Activated effector memory CD4-positive, alpha-beta T cell treated with anti-CD3 and anti-CD28 coated beads, Interleukin-2, amount 50 U/mL, for 16 hours (primary cell): ENCODE results near the gene MAN2A2.
A peak's percentile ranks its signal among the peaks of the same experiment; 100 is the strongest.
"Not testable (repeated sequence)": the region's sequence is repeated elsewhere in the genome, so short reads cannot be mapped to it uniquely, and the experiment has no call there.

Experiments used
- DNase-seq: peaks from one replicate; pipeline ENCODE4 v3.0.0-alpha.2; 2020

The MAN2A2 gene

DNA sequence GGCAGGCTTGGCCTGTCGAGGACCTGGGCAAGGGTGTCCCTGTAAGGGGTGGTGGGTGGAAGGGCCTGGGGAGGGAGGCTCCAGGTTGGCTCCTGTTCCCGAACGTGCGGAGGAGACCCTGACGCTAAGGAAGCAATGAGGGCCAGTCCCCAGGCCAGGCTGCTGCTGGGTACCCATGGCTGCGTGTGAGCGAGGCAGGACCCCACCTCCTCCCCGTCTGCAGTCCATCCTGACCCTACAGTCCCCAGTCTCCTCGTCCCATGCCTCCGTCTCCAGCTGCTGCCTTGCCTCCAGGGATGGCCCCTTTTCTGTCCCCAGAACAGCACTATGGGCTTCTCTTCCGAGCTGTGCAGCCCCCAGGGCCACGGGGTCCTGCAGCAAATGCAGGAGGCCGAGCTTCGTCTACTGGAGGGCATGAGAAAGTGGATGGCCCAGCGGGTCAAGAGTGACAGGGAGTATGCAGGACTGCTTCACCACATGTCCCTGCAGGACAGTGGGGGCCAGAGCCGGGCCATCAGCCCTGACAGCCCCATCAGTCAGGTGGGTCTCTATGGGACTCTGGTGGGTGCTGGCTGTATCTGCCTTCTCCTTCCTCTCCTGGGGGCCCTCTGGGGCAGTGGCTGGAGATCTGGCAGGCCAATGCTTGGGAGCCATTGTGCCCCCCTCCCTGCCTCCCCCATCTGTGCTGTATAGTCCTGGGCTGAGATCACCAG, 18.2 kb upstream of the MAN2A2 start:
- no peak for DNase-seq

- DNase-seq: peak; percentile 92
Observed at GRCh38 chr15:90885432-90886290, 17.4 kb upstream of the MAN2A2 start.

GRCh38 chr15:90886291-90886614, 16.8 kb upstream of the MAN2A2 start:
- no peak for DNase-seq

DNA sequence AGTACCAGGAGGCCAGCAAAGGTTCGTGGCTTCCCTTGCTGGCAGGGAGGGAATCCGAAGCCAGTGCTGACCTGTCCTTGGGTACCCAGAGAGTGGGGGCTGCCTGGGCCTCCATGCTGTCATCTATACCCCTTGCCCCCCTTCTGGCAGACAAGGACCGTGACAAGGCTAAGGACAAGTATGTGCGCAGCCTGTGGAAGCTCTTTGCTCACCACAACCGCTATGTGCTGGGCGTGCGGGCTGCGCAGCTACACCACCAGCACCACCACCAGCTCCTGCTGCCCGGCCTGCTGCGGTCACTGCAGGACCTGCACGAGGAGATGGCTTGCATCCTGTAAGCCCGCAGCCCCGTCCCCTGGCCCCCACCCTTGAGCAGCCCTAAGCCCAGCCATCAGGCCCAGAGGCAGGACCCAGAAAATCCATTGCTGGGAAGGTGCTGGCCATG, 16.0 kb upstream of the MAN2A2 start:
- DNase-seq: no peak

- no peak for DNase-seq
Observed at GRCh38 chr15:90889313-90889730, 13.8 kb upstream of the MAN2A2 start.

DNA sequence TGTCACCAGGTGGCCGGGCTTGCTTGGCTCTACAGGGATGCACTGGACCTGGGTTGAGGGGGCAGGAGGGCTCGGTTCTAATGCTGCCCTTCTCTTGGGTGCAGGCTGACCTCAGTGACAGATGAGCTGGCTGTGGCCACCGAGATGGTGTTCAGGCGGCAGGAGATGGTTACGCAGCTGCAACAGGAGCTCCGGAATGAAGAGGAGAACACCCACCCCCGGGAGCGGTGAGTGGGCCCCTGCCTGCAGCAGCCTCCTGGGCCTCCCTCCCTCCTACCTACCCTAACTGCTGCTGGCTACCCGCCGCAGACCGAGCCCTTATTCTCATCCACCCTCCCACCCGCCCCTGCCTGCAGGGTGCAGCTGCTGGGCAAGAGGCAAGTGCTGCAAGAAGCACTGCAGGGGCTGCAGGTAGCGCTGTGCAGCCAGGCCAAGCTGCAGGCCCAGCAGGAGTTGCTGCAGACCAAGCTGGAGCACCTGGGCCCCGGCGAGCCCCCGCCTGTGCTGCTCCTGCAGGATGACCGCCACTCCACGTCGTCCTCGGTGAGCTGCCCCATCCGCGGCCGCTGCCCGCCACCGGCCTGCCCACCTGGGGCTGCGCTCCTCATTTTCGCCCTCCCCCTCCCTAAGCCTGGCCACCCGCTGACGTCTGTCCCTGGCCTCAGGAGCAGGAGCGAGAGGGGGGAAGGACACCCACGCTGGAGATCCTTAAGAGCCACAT, 13.2 kb upstream of the MAN2A2 start:
- DNase-seq: no peak

DNA sequence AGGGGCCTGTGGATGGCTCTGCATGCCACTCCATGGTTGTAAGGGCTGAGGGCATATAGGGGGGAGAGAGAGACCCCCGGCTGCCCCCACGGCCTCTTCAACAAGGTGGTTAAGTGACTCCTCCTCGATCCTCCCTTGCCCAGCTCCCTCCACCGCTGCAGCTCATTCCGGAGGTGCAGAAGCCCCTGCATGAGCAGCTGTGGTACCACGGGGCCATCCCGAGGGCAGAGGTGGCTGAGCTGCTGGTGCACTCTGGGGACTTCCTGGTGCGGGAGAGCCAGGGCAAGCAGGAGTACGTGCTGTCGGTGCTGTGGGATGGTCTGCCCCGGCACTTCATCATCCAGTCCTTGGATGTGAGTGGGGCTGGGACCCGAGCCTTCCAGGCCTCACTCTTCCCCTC, 12.3 kb upstream of the MAN2A2 start:
- no peak for DNase-seq

GRCh38 chr15:90891346-90891949, 11.7 kb upstream of the MAN2A2 start:
- DNase-seq: no peak

- no peak for DNase-seq
Observed at GRCh38 chr15:90892023-90892422, 11.1 kb upstream of the MAN2A2 start.

DNA sequence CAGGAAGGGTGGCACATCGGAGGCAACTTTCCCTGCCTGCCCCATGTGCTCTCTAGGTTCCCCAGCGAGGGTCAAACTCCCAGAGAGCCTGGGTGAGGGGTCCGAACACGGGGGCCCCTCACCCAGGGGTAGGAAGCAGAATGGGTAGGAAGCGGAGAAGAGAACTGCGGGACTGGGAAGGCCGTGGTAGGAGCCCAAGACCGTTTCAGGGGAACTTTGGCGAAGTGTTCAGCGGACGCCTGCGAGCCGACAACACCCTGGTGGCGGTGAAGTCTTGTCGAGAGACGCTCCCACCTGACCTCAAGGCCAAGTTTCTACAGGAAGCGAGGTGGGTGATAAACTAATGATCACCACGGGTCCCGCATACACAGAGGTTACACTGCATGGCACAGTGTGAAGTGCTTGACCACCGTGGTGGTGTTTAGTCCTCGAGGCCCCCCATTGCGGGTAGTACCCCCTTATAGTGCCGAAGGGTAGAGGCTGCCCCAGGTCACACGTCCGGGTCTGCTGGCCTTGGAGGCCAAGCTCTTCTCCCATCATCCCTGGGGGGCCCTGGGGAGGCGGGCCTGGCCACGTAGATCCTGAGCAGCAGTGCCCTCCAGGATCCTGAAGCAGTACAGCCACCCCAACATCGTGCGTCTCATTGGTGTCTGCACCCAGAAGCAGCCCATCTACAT, 10.5 kb upstream of the MAN2A2 start:
- no peak for DNase-seq

GRCh38 chr15:90893175-90894090, 9.7 kb upstream of the MAN2A2 start:
- DNase-seq: no peak

GRCh38 chr15:90895571-90896117, 7.5 kb upstream of the MAN2A2 start:
- no peak for DNase-seq

DNA sequence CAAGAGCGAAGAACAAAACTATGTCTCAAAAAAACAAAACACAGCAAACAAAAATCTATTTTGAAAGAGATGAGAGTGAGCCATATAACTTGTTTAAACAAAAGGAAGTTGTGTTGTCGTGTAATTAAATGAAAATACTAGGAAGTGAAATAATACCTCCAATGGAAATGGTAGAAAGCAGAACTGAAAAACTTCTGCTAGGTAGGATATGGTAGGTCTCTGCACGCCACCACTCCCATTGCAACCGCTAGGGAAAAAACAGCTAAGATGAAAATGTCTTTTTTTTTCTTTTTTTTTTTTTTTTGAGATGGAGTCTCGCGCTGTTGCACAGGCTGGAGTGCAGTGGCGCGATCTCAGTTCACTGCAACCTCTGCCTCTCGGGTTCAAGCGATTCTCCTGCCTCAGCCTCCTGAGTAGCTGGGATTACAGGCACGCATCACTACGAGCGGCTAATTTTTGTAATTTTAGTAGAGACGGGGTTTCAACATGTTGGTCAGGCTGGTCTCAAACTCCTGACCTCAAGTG, 5.9 kb upstream of the MAN2A2 start:
- DNase-seq: not testable (repeated sequence)

GRCh38 chr15:90901175-90902039, 1.7 kb upstream of the MAN2A2 start:
- DNase-seq: peak; percentile 59

DNA sequence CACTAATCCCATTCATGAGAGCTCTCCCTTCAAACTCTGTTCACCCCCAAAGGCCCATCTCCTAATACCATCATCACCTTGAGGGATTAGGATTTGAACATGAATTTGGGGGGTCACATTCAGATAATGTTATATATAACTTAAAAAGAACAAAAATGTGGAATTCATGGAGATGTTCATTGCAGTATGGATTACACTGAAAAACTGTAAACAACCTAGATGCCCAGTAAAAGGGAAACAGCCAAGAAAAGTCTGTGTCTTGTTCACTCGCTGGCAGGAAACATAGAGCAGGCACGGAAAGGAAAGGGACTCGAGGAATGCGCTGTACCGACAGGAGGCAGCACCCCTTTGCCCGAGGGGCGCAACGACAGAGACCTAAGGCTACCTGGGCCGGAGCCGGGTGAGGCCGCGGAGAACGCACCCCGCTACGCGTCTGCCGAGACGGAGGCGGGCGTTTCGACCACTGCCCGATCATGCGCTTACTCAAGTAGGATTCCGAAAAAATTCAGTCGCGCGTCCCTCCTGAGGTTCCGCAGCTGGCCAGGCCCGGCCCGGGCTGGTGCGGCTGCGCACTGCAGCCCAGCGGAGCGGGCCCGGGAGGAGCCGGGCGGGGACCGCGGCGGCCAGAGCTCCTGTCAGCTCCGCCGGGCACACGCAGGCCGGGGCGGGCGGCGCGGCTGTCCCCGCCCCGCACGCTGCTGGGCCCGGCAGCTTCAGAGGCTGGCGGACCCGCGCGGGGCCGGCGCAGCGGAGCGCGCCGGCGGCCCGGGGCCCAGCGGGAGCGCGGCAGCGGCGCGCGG, 862 bp upstream of the MAN2A2 start:
- peak; percentile 90 for DNase-seq

- DNase-seq: no peak
Observed at GRCh38 chr15:90903733-90904536, 833 bp downstream of the MAN2A2 start.

DNA sequence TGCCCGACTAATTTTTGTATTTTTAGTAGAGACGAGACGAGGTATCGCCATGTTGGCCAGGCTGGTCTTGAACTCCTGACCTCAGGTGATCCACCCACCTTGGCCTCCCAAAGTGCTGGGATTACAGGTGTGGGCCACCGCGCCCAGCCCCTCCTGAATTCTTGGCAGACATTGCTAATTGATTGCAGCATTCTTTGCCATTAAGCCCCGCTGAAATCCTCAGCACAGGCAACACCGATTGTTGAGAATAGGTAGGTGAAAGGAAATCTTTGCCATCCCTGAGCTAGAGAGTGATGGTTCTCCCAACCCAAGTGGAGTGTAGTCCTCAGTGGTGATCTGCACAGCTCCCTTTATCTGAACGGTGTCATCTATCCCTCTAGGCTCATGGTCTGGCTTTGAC, 1.6 kb downstream of the MAN2A2 start:
- no peak for DNase-seq
